Neural cell (in vitro differentiated cells): Measurements from ENCODE around the gene PRXL2B.

Experiments used
- EP300 ChIP-seq: fragments of 450-650 bp; conservative IDR thresholded peaks from 2 replicates; pipeline ENCODE4 v1.6.1; 2014; ENCODE audit warnings: antibody characterized with exemption, mild to moderate bottlenecking, moderate library complexity; ENCODE audit not compliant: poor library complexity, severe bottlenecking
- EZH2 ChIP-seq: fragments of 200-600, 300-800 bp; shearing (Covaris generic), sonication (generic); IDR thresholded peaks from 2 replicates; pipeline ENCODE4 v1.6.1; 2014; ENCODE audit warnings: antibody characterized with exemption, low read length, borderline replicate concordance, mild to moderate bottlenecking; ENCODE audit not compliant: insufficient read depth, poor library complexity, severe bottlenecking
- MXI1 ChIP-seq: fragments of 450-650 bp; conservative IDR thresholded peaks from 2 replicates; pipeline ENCODE4 v1.6.1; 2014; ENCODE audit warnings: antibody characterized with exemption, mild to moderate bottlenecking; ENCODE audit not compliant: poor library complexity, severe bottlenecking
- TAF1 ChIP-seq: IDR thresholded peaks from 2 replicates; pipeline ENCODE4 v1.6.1; 2012; ENCODE audit warnings: low read depth
- TF ChIP-seq, protein P1 (sequence below): fragments of 450-650 bp; IDR thresholded peaks from 2 replicates; pipeline ENCODE4 v1.5.1; 2014; ENCODE audit warnings: antibody characterized with exemption, mild to moderate bottlenecking, moderate library complexity; ENCODE audit not compliant: poor library complexity, severe bottlenecking

DNA sequence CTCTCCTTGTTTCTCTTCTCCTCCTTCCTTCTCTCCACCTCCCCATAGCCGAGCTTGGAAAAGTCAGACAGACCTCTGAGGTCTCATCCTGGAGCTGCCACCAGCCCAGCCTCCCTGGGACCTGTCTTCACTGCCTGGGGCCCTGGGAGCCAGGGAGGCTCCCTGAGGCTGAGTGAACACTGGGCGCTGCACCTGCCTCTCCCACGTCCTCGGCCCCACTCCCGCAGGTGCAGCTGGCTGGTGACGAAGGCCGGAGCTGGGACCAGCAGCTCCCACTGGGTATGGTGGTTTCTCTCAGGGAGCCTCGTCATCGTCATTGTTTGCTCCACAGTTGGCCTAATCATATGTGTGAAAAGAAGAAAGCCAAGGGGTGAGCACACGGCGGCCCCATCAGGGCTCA lies 25.1 kb upstream of the PRXL2B start:
- TF ChIP-seq, protein P1, sequence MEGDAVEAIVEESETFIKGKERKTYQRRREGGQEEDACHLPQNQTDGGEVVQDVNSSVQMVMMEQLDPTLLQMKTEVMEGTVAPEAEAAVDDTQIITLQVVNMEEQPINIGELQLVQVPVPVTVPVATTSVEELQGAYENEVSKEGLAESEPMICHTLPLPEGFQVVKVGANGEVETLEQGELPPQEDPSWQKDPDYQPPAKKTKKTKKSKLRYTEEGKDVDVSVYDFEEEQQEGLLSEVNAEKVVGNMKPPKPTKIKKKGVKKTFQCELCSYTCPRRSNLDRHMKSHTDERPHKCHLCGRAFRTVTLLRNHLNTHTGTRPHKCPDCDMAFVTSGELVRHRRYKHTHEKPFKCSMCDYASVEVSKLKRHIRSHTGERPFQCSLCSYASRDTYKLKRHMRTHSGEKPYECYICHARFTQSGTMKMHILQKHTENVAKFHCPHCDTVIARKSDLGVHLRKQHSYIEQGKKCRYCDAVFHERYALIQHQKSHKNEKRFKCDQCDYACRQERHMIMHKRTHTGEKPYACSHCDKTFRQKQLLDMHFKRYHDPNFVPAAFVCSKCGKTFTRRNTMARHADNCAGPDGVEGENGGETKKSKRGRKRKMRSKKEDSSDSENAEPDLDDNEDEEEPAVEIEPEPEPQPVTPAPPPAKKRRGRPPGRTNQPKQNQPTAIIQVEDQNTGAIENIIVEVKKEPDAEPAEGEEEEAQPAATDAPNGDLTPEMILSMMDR = no peak
- TF ChIP-seq MXI1 (no peak), TAF1 (no peak), EP300 (no peak), EZH2 (no peak)
